Fibroblast of lung (primary cell): ENCODE measurements around the gene DENND11.

Source experiments
- CTCF ChIP-seq, 2 donors: IDR thresholded peaks in 1 of 2; conservative IDR thresholded peaks in 1 of 2; 1 replicate in 1 of 2; 2 replicates in 1 of 2; pipeline ENCODE4 v1.5.1; 2011 to 2012; ENCODE audit warnings: low read length in 2 of 2, control low read depth in 1 of 2, inconsistent platforms in 1 of 2, low read depth in 1 of 2, mild to moderate bottlenecking in 1 of 2
- EZH2 ChIP-seq: IDR thresholded peaks from 2 replicates; pipeline ENCODE4 v1.5.1; 2012; ENCODE audit warnings: low read length, control low read depth, mild to moderate bottlenecking; ENCODE audit errors: missing control alignments

GRCh38 chr7:141708351-141708750 is 6.4 kb upstream of the DENND11 start, which contains the start of gene WEE2:
- TF ChIP-seq EZH2 (no peak), CTCF (conservative IDR thresholded peaks at IDR 0.05 in 1 of 2, IDR thresholded peaks at IDR 0.05 in 1 of 2; ENCODE audit: low read depth in 1 of 2, low read length in 2 of 2) (no peak)
